AG10803 (cell line): Measurements from ENCODE around the gene TJAP1.

Source experiments
- DNase-seq: peaks from one replicate; pipeline ENCODE4 v3.0.0; 2010; ENCODE audit warnings: low read depth
- H3K4me3 ChIP-seq: 2 replicates; pipeline ENCODE4 v1.5.1; 2011; ENCODE audit warnings: mild to moderate bottlenecking, low read length, control low read depth
- TF ChIP-seq, protein P1 (sequence below): conservative IDR thresholded peaks from 2 replicates; pipeline ENCODE4 v1.5.1; 2011; ENCODE audit warnings: mild to moderate bottlenecking, low read length, control low read depth, inconsistent platforms

The TJAP1 gene

DNA sequence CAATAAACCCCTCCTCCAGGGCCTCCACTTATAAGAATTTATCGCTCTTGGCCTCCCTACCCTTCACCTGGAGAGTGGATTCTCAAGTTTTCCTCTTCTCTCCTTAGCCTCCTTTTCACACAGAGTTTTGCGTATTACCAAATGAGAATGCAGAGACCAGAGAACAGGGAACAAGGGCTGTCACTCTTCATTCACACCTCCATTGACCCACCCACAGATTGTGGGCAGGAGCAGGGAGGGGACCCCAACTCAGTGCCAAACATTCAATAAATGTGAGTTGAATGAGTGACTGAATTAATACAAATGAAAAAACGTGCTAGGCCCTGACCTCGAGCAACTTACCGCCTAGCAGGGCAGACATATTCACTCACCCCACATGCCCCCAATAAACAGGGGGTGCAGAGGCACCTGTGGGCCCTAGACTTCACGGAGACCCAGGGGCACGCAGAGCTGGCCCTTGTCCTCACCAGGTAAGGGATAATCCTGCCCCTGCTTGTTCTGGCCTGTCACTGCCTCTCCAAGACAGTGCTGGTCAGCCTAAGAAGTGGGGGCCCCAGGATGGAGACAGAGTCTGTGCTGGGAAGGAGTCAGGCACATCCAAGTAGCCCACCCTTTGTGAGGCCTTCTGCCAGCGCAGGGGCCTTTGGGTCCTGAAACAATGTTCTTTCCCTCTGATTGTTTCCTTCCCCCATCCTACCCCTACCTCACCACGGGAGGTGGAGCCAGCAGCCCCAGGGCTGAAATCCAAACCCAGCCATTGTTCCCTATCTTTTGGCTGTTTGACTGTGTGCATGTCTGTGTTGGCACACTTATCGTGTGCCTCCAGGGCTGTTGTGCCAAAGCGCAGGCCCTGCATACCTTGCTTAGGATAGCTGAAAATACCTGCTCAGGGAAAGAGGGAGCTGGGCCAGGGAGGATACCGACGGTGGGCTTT lies 8.4 kb upstream of the TJAP1 start:
- TF ChIP-seq, protein P1, sequence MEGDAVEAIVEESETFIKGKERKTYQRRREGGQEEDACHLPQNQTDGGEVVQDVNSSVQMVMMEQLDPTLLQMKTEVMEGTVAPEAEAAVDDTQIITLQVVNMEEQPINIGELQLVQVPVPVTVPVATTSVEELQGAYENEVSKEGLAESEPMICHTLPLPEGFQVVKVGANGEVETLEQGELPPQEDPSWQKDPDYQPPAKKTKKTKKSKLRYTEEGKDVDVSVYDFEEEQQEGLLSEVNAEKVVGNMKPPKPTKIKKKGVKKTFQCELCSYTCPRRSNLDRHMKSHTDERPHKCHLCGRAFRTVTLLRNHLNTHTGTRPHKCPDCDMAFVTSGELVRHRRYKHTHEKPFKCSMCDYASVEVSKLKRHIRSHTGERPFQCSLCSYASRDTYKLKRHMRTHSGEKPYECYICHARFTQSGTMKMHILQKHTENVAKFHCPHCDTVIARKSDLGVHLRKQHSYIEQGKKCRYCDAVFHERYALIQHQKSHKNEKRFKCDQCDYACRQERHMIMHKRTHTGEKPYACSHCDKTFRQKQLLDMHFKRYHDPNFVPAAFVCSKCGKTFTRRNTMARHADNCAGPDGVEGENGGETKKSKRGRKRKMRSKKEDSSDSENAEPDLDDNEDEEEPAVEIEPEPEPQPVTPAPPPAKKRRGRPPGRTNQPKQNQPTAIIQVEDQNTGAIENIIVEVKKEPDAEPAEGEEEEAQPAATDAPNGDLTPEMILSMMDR: no peak
- no peak for DNase-seq
- no peak overlapping the region for H3K4me3 ChIP-seq

DNA sequence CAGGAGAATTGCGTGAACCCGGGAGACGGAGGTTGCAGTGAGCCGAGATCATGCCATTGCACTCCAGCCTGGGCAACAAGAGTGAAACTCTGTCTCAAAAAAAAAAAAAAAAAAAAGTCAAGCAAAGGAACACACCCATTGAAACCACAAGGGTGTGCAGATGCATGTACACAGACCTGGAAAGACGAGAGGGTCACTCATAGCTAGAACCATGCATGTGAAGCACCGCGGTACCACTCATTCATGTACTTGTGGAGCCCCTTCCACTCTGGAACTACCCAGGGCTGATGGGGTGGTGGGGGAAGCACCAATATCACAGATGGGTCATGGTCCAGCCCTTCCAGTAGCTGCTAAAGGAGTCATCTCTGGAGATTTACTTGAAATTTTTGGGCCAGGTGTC lies 7.4 kb upstream of the TJAP1 start:
- H3K4me3 ChIP-seq: no peak overlapping the region
- TF ChIP-seq, protein P1: no peak
- no peak for DNase-seq

DNA sequence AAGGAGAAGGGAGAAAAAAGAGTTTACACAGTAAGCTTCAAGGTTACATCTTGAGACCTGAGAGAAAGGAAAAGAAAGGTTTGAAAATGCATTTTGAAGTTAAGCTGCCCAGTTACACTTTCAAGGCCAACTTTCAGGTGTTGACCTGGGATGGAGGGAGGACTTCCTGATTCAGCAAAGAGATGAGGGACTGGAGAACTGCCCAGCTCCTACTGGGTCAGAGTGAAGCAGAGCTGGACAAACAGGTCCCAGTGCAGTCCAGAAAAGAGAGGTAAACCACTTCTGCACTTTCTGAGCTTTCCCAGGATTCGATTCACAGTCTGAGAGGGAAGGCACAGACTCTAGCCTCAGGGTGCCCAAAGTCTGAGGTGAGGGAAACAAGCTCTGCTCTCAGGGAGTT lies 6.0 kb upstream of the TJAP1 start:
- no peak overlapping the region for H3K4me3 ChIP-seq
- TF ChIP-seq, protein P1: no peak
- no peak for DNase-seq

DNA sequence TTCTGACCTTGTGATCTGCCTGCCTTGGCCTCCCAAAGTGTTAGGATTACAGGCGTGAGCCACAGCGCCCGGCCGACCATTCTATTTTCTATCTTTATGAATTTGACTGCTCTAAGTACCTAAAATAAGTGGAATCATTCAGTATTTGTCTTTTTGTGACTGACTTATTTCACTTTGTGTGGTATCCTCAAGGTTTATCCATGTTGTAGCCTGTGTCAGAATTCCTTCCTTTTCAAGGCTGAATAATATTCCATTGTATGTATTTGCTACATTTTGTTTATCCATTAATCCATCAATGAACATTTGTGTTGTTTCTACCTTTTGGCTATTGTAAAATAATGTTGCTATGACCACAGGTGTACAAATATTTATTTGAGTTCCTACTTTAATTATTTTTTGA lies 4.9 kb upstream of the TJAP1 start:
- H3K4me3 ChIP-seq: no peak overlapping the region
- no peak for DNase-seq
- TF ChIP-seq, protein P1: no peak

DNA sequence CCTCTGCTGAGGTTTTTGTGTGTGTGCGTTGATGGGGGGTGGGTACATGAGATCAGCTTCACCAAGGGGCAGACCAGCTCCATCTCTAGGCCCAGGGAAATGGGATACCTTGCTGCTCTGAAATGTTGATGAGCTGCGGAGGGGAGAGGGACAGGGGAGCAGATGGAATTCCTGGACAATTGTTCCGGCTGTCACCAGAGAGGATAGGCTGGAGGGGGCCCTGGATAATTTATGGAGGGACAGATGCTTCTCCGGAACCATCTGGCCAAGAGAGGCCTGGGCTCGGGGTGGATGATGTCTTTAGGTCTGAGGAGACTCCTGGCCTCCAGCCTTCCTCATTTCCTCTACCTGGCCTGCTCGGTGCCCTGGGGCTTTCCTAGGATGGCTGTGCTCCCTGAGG lies 1.9 kb upstream of the TJAP1 start:
- H3K4me3 ChIP-seq: no peak overlapping the region
- TF ChIP-seq, protein P1: no peak
- DNase-seq: no peak

DNA sequence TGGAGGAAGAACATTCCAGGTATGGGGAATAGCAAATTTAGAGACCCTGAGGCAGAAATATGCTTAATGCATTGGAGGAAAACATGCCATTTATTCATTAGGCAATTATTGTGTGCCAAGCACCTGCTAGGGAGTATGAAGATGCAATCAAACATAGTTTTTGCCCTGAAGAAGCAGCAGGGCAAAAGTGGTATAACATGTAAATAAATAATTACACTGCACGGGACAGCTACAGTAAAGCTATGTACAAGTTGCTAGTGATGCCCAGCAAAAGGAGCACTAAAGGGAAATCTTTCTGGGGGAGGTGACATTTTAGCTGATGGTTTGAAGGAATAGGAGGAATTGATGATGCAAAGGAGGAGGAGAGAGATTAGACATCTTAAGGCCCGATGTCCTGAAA lies 624 bp upstream of the TJAP1 start:
- TF ChIP-seq, protein P1: no peak
- no peak for DNase-seq
- H3K4me3 ChIP-seq: peak overlapping the region; percentile 85; the same call in 1 of the 2 replicates

DNA sequence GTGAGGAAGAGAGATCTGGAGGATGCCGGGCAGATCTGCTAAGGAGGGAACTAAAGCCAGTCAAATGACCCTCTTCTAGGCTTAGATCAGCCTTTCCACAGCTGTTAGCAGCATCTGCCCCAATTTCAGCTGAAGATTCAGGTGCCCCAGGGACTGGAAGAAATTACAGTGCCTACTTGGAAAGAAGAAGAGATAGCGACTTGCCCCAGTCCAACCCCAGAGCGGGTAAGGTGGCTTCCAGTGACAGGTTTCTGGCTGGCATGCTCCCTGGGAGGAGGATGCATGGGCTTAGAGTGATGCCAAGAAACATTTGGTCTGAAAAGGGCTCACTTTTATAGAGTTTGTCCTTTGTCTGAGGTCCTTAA lies 620 bp downstream of the TJAP1 start:
- H3K4me3 ChIP-seq: peak overlapping the region; percentile 85
- TF ChIP-seq, protein P1: no peak
- DNase-seq: no peak
